SK-N-SH (cell line): ENCODE results near the gene C11orf58.

Experiments used
- FOSL2 ChIP-seq: IDR thresholded peaks from 2 replicates; pipeline ENCODE4 v1.4.0; 2012; ENCODE audit warnings: low read depth, mild to moderate bottlenecking, moderate library complexity, borderline replicate concordance
- GABPA ChIP-seq: IDR thresholded peaks from 2 replicates; pipeline ENCODE4 v1.4.0; 2012; ENCODE audit warnings: low read depth, mild to moderate bottlenecking
- POLR2AphosphoS5 ChIP-seq: IDR thresholded peaks from 2 replicates; pipeline ENCODE4 v1.6.1; 2012; ENCODE audit warnings: low read depth, low read length
- RAD21 ChIP-seq: IDR thresholded peaks from 2 replicates; pipeline ENCODE4 v1.6.1; 2012; ENCODE audit warnings: mild to moderate bottlenecking, low read length
- SMC3 ChIP-seq: IDR thresholded peaks from 2 replicates; pipeline ENCODE4 v1.6.1; 2012; ENCODE audit warnings: low read depth, low read length, improper control_type of control experiment
- TF ChIP-seq, protein P1 (sequence below): IDR thresholded peaks from 2 replicates; pipeline ENCODE4 v1.4.0; 2012; ENCODE audit warnings: low read depth, borderline replicate concordance
- TF ChIP-seq, protein P2 (sequence below): fragments of 200-600 bp; sonication (generic); IDR thresholded peaks from 2 replicates; pipeline ENCODE4 v1.6.1; 2017; ENCODE audit warnings: antibody characterized with exemption, mild to moderate bottlenecking, moderate library complexity
- TF ChIP-seq, protein P3 (sequence below): IDR thresholded peaks from 2 replicates; pipeline ENCODE4 v1.6.1; 2012; ENCODE audit warnings: mild to moderate bottlenecking, low read depth, low read length, moderate library complexity
- TF ChIP-seq, protein P4 (sequence below): IDR thresholded peaks from 2 replicates; pipeline ENCODE4 v1.4.0; 2012; ENCODE audit warnings: low read depth

DNA sequence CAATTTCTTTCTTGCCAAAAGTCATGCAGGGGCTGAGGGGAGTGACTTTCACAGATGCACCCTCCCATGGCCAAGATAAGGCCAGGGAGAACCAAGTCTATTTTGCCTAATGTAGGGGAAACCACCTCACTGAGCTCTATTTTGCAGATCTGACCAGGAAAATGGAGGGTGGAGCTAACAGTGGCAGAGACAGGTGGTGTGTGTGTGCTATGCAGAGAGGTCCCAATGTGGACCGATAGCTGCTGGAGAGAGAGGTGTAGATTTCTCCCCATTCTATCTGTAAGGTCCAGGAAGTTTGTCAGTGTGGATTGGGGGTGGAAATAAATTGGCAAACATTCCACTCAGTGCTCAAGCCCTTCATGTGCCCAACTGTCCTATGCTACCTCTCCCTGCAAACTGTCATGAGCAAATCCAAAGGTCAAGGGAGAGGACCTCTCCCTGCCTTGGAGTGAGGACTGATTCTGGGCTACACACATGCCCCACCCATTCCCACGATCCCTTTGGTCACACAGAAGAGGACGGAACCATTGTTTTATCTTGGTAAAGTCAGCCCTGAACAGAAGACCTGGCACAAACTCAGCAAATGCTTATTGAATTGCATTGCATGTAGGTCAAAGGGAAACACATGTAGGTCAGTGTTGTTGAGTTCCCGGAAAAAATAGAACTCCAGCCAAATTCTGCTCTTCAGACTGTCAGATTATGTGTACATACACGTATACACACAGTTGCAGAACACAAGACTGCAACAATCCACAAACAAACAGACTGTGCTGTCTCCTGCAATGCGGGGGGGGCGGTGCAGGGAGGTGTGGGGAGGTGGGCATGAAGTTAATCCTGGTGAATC is 65.9 kb downstream of the C11orf58 start:
- TF ChIP-seq SMC3 = no peak
- TF ChIP-seq, protein P1, sequence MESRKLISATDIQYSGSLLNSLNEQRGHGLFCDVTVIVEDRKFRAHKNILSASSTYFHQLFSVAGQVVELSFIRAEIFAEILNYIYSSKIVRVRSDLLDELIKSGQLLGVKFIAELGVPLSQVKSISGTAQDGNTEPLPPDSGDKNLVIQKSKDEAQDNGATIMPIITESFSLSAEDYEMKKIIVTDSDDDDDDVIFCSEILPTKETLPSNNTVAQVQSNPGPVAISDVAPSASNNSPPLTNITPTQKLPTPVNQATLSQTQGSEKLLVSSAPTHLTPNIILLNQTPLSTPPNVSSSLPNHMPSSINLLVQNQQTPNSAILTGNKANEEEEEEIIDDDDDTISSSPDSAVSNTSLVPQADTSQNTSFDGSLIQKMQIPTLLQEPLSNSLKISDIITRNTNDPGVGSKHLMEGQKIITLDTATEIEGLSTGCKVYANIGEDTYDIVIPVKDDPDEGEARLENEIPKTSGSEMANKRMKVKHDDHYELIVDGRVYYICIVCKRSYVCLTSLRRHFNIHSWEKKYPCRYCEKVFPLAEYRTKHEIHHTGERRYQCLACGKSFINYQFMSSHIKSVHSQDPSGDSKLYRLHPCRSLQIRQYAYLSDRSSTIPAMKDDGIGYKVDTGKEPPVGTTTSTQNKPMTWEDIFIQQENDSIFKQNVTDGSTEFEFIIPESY = no peak
- TF ChIP-seq, protein P2, sequence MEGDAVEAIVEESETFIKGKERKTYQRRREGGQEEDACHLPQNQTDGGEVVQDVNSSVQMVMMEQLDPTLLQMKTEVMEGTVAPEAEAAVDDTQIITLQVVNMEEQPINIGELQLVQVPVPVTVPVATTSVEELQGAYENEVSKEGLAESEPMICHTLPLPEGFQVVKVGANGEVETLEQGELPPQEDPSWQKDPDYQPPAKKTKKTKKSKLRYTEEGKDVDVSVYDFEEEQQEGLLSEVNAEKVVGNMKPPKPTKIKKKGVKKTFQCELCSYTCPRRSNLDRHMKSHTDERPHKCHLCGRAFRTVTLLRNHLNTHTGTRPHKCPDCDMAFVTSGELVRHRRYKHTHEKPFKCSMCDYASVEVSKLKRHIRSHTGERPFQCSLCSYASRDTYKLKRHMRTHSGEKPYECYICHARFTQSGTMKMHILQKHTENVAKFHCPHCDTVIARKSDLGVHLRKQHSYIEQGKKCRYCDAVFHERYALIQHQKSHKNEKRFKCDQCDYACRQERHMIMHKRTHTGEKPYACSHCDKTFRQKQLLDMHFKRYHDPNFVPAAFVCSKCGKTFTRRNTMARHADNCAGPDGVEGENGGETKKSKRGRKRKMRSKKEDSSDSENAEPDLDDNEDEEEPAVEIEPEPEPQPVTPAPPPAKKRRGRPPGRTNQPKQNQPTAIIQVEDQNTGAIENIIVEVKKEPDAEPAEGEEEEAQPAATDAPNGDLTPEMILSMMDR = no peak
- no peak for TF ChIP-seq GABPA
- no peak for TF ChIP-seq FOSL2
- TF ChIP-seq, protein P3, sequence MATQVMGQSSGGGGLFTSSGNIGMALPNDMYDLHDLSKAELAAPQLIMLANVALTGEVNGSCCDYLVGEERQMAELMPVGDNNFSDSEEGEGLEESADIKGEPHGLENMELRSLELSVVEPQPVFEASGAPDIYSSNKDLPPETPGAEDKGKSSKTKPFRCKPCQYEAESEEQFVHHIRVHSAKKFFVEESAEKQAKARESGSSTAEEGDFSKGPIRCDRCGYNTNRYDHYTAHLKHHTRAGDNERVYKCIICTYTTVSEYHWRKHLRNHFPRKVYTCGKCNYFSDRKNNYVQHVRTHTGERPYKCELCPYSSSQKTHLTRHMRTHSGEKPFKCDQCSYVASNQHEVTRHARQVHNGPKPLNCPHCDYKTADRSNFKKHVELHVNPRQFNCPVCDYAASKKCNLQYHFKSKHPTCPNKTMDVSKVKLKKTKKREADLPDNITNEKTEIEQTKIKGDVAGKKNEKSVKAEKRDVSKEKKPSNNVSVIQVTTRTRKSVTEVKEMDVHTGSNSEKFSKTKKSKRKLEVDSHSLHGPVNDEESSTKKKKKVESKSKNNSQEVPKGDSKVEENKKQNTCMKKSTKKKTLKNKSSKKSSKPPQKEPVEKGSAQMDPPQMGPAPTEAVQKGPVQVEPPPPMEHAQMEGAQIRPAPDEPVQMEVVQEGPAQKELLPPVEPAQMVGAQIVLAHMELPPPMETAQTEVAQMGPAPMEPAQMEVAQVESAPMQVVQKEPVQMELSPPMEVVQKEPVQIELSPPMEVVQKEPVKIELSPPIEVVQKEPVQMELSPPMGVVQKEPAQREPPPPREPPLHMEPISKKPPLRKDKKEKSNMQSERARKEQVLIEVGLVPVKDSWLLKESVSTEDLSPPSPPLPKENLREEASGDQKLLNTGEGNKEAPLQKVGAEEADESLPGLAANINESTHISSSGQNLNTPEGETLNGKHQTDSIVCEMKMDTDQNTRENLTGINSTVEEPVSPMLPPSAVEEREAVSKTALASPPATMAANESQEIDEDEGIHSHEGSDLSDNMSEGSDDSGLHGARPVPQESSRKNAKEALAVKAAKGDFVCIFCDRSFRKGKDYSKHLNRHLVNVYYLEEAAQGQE = no peak
- no peak for TF ChIP-seq POLR2AphosphoS5
- no peak for TF ChIP-seq RAD21
- TF ChIP-seq, protein P4, sequence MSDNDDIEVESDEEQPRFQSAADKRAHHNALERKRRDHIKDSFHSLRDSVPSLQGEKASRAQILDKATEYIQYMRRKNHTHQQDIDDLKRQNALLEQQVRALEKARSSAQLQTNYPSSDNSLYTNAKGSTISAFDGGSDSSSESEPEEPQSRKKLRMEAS = no peak
